ENCODE data around the gene MYO16.

DNA sequence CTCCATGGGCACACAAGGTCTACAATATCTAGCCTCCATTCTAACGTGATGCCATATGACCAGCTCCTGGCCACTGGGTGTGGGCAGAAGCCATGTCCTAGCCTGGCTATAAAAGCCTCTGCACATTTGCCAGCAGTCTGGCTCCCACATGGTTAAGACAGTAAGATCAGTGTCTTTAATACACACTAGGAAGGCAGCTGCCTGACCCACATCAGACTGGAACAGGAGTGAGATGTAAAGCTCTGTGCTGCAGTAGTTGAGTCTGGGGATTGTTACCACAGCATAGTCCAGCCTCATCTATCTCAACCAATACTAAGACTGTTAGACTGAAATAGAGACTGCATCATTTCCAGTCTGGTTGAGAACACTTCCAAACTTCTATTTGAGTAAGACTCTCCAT is 623.9 kb downstream of the MYO16 start:
- TF ChIP-seq CTCF (IDR thresholded peaks at IDR 0.05) (no peak), POLR2A (IDR thresholded peaks at IDR 0.05) (no peak)
